Prostate gland (tissue), 2 donors: Measurements from ENCODE around the gene PNRC1. TPM values are rescaled to one million over a fixed set of nuclear protein-coding genes. Genes with fewer than 3 reads are reported as not detected.

Experiments used
- DNase-seq: peaks from one replicate; pipeline ENCODE4 v3.0.0-alpha.2; 2019; ENCODE audit warnings: low spot score
- H3K27ac ChIP-seq, 2 donors: fragments of 200-600 bp; sonication (generic); 2 replicates each; pipeline ENCODE4 v1.5.1; 2017 to 2019
- H3K27me3 ChIP-seq: fragments of 200-600 bp; sonication (generic); replicated peaks from 2 replicates; pipeline ENCODE4 v1.5.1; 2019; ENCODE audit not compliant: insufficient read depth
- H3K36me3 ChIP-seq, 2 donors: fragments of 200-600 bp; sonication (generic); 1 replicate in 1 of 2; 2 replicates in 1 of 2; pipeline versions ENCODE4 v1.5.1 to v1.8.1; 2017 to 2019
- H3K4me1 ChIP-seq: fragments of 200-600 bp; sonication (generic); replicated peaks from 2 replicates; pipeline ENCODE4 v1.5.1; 2019
- H3K4me3 ChIP-seq, 2 donors: fragments of 200-600 bp; sonication (generic); 2 replicates each; pipeline ENCODE4 v1.5.1; 2017 to 2019
- H3K9me3 ChIP-seq: fragments of 200-600 bp; sonication (generic); 2 replicates; pipeline ENCODE4 v1.5.1; 2017
- CTCF ChIP-seq, 4 experiments: fragments of 200-600 bp in 2 of 4; fragments of 450-650 bp in 2 of 4; sonication (generic) in 2 of 4; IDR thresholded peaks; 1 replicate in 3 of 4; 2 replicates in 1 of 4; pipeline ENCODE4 v1.5.1; 2016 to 2019; ENCODE audit warnings: antibody characterized with exemption in 4 of 4, mild to moderate bottlenecking in 2 of 4, moderate library complexity in 2 of 4
- POLR2A ChIP-seq: fragments of 450-650 bp; IDR thresholded peaks from one replicate; pipeline ENCODE4 v1.6.1; 2016; ENCODE audit warnings: antibody characterized with exemption, mild to moderate bottlenecking
- POLR2AphosphoS5 ChIP-seq: sonication (generic); formaldehyde crosslinking; IDR thresholded peaks from one replicate; pipeline ENCODE4 v1.6.1; 2017; ENCODE audit warnings: antibody characterized with exemption
- WGBS: methylation state at CpG from one replicate; pipeline ENCODE4 v1.1.5; 2018; 5-methylcytosine and 5-hydroxymethylcytosine counted together
- intact Hi-C: fragments of 100-400 bp; cut with DNase I; formaldehyde crosslinking; loops from one replicate; pipeline ENCODE4 v1.14.2; 2022
- total RNA-seq, 2 donors: library from RNA; depleted of rRNA; stranded (reverse); fragments of >200 nt; gene quantifications; one replicate each; pipeline ENCODE4 v1.1.0, GENCODE V29; 2016

The PNRC1 gene
- total RNA-seq, 2 donors from 2014 or later: 216 to 273 TPM

- H3K36me3 ChIP-seq: no peaks in the 10 kb centered on the region
- DNase-seq: no peak
- H3K27me3 ChIP-seq: no peaks in the 10 kb centered on the region
- no peaks in the 10 kb centered on the region for H3K4me1 ChIP-seq
- H3K4me3 ChIP-seq: no peak overlapping the region
- no peaks in the 10 kb centered on the region for H3K9me3 ChIP-seq
- intact Hi-C loops: no loop called here
- H3K27ac ChIP-seq: no peak overlapping the region
- 75% methylated on average over 4 of the region's 4 CpGs for WGBS
- no peak for TF ChIP-seq POLR2AphosphoS5
- no peak for TF ChIP-seq CTCF (IDR thresholded peaks at IDR 0.05)
- no peak for TF ChIP-seq POLR2A
Observed at GRCh38 chr6:89045011-89045387, 35.6 kb upstream of the PNRC1 start.

- WGBS: 80% methylated on average over 5 of the region's 5 CpGs
- Histone ChIP-seq H3K27ac (no peak overlapping the region), H3K4me3 (no peak overlapping the region), H3K4me1 (no peaks in the 10 kb centered on the region), H3K27me3 (no peaks in the 10 kb centered on the region), H3K36me3 (no peaks in the 10 kb centered on the region), H3K9me3 (no peaks in the 10 kb centered on the region)
- TF ChIP-seq CTCF (IDR thresholded peaks at IDR 0.05) (no peak), POLR2AphosphoS5 (no peak), POLR2A (no peak)
- intact Hi-C loops: no loop called here
- no peak for DNase-seq
Observed at GRCh38 chr6:89045576-89045975, 35.0 kb upstream of the PNRC1 start.

- Histone ChIP-seq H3K36me3 (no peaks in the 10 kb centered on the region), H3K27me3 (no peaks in the 10 kb centered on the region), H3K4me3 (no peak overlapping the region), H3K4me1 (no peaks in the 10 kb centered on the region), H3K27ac (no peak overlapping the region), H3K9me3 (no peaks in the 10 kb centered on the region)
- no peak for TF ChIP-seq POLR2A
- WGBS: 50% methylated on average over 4 of the region's 4 CpGs
- intact Hi-C loops: no loop called here
- DNase-seq: no peak
Observed at GRCh38 chr6:89047473-89047872, 33.1 kb upstream of the PNRC1 start.

GRCh38 chr6:89048288-89048923, 32.1 kb upstream of the PNRC1 start:
- no peak overlapping the region for H3K4me3 ChIP-seq
- no peaks in the 10 kb centered on the region for H3K27me3 ChIP-seq
- intact Hi-C loops: no loop called here
- 73% methylated on average over 3 of the region's 3 CpGs for WGBS
- no peaks in the 10 kb centered on the region for H3K4me1 ChIP-seq
- H3K27ac ChIP-seq: no peak overlapping the region
- no peak for DNase-seq
- no peaks in the 10 kb centered on the region for H3K9me3 ChIP-seq
- H3K36me3 ChIP-seq: no peaks in the 10 kb centered on the region
- TF ChIP-seq CTCF (IDR thresholded peaks at IDR 0.05) (no peak), POLR2A (no peak), POLR2AphosphoS5 (no peak)

- Histone ChIP-seq H3K9me3 (no peaks in the 10 kb centered on the region), H3K4me3 (no peak overlapping the region), H3K27me3 (no peaks in the 10 kb centered on the region), H3K27ac (no peak overlapping the region), H3K4me1 (no peaks in the 10 kb centered on the region), H3K36me3 (no peaks in the 10 kb centered on the region)
- DNase-seq: no peak
- TF ChIP-seq POLR2AphosphoS5 (no peak), CTCF (IDR thresholded peaks at IDR 0.05) (no peak), POLR2A (no peak)
- intact Hi-C loops: no loop called here
- WGBS: 7% methylated on average over 1 of the region's 1 CpG
Observed at GRCh38 chr6:89048985-89049384, 31.6 kb upstream of the PNRC1 start.
